ENCODE measurements around the gene EIF4B.
A peak's percentile ranks its signal among the peaks of the same experiment; 100 is the strongest.

Gene EIF4B

GRCh38 chr12:53046655-53047220 lies 40.5 kb downstream of the EIF4B start:
- TF ChIP-seq ZNF274 (IDR thresholded peaks at IDR 0.05; ENCODE audit: low read depth, low read length) = no peak
- no peak for TF ChIP-seq YY1 (IDR thresholded peaks at IDR 0.05; ENCODE audit: insufficient read depth, insufficient read length)
- TF ChIP-seq SUZ12 (IDR thresholded peaks at IDR 0.05; ENCODE audit: extremely low read depth, insufficient read depth, insufficient read length) = no peak
- Histone ChIP-seq H3K36me3 (ENCODE audit: insufficient read depth, insufficient read length, low read length) (peaks cover 20% of the 10 kb centered on the region), H3K27me3 (ENCODE audit: insufficient read depth, insufficient read length) (no peaks in the 10 kb centered on the region), H3K4me3 (ENCODE audit: insufficient read length, low read depth) (peak overlapping the region; percentile 83), H3K9ac (ENCODE audit: insufficient read length, low read depth) (peak overlapping the region; percentile 96), H3K9me3 (ENCODE audit: insufficient read depth, low read length) (no peaks in the 10 kb centered on the region), H3K4me1 (ENCODE audit: insufficient read depth, insufficient read length) (peaks cover 49% of the 10 kb centered on the region)
- no peak for DNase-seq (ENCODE audit: low read depth, low spot score)

DNA sequence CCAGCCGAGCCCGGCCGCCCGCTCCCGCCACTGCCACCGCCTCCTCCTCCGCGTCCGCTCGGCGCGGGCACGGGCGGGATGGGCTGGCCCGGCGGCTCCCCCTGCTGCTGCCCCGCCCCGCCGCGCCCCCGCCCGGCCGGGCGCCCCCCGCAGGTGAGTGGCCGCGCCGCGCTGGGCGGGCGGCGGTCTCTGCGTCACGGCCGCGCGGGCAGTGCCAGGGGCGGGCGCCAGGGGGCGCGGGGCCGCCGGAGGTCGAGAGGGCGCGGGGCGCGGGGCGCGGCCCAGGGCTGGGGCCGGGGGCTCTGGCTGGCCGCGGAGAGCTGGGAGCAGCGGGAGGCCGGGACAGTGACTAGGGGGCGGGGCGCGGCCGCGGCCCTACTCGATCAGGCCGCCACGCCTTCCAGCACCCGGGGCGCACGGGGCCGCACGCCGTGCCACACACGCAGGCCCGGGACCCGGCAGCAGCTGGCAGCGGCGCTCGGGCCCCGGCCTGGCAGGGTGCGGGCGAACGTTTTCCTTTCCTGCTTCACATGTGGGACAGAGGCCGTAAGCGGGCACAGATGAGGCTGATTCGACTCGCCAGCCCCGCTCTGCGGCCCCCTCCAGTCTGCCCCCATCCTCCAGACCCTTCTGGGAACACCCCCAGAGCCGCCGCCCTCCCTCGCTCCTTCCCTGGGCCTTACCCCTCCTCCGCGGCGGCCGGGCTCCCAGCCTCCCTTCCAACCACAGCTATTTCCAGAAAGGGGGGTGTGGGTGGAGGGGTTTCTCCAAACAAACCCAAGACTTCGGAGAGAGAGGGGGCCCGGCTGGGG lies 41.2 kb downstream of the EIF4B start:
- H3K36me3 ChIP-seq (ENCODE audit: insufficient read depth, insufficient read length, low read length) = peaks cover 18% of the 10 kb centered on the region
- H3K9ac ChIP-seq (ENCODE audit: insufficient read length, low read depth) = peak overlapping the region; percentile 59
- TF ChIP-seq SUZ12 (IDR thresholded peaks at IDR 0.05; ENCODE audit: extremely low read depth, insufficient read depth, insufficient read length) (no peak), YY1 (IDR thresholded peaks at IDR 0.05; ENCODE audit: insufficient read depth, insufficient read length) (no peak), ZNF274 (IDR thresholded peaks at IDR 0.05; ENCODE audit: low read depth, low read length) (no peak)
- no peaks in the 10 kb centered on the region for H3K27me3 ChIP-seq (ENCODE audit: insufficient read depth, insufficient read length)
- H3K9me3 ChIP-seq (ENCODE audit: insufficient read depth, low read length) = no peaks in the 10 kb centered on the region
- H3K4me1 ChIP-seq (ENCODE audit: insufficient read depth, insufficient read length) = peaks cover 54% of the 10 kb centered on the region
- DNase-seq (ENCODE audit: low read depth, low spot score) = no peak
- peak overlapping the region; percentile 83 for H3K4me3 ChIP-seq (ENCODE audit: insufficient read length, low read depth)

DNA sequence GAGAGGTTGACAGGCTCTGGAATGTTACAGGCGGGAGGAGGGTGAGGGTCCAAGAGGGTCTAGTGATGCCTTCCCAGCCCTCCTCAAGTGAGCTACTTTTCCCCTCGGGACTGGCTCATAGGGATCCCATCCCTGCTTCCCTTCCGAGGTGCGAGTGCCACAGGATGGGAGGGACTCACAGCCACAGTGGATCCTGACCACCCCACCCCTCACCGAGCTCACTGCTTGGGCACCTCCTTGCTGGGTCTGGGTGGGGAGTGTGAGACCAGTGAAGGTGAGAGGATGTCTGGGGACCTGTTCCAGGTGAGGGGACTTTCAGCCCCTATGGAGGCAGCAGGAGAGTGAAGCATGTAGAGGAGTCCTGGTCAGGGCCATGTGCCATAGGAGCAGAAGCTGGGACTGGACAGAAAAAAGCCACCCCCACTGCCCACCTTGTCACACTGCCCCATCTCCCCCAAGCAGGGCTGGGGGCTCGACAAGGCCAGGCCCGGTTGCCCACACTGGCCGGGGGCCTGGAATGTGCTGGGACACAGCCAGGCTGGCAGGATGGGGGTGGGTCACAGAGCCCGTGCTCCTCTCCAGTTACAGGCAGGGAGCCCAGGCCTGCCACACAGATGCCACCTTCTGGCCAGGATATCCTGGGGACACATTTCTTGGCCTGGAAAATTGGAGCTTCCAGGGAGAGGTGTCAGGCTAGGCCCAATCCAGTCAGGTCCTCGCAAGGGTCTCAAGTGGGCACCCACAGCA lies 42.0 kb downstream of the EIF4B start:
- no peak for TF ChIP-seq SUZ12 (IDR thresholded peaks at IDR 0.05; ENCODE audit: extremely low read depth, insufficient read depth, insufficient read length)
- TF ChIP-seq ZNF274 (IDR thresholded peaks at IDR 0.05; ENCODE audit: low read depth, low read length) = no peak
- peaks cover 55% of the 10 kb centered on the region for H3K4me1 ChIP-seq (ENCODE audit: insufficient read depth, insufficient read length)
- peak overlapping the region; percentile 63 for H3K9ac ChIP-seq (ENCODE audit: insufficient read length, low read depth)

DNA sequence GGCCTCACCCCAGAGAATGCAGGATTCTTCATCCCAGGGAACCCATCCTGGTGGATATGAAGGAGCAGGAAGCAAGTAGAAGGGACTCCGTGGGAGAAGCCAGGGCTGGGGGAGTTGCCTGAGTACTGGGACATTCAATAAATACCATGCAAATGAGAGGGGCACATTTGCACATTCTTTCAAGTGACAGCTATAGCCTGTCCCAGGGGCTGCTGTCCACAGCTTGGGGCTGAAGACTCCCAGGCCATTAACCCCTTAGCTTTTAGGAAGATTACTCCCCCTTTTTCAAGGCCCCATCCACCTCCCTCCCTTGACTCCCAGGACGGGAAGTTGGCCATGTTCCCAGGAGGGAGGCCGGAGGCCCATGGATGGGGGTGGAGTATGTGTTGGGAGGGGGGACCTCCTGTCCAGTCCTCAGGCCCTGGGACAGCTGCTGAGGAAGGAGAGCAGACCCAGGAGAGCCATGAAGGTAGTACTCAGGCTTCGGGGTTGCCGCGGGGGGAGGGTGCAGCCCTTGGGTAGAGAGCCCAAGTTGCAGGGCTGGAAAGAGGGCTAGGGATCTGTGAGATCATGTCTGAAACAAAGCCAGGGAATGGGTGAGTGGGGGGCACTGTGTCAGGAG lies 42.6 kb downstream of the EIF4B start:
- peaks cover 55% of the 10 kb centered on the region for H3K4me1 ChIP-seq (ENCODE audit: insufficient read depth, insufficient read length)
- H3K9me3 ChIP-seq (ENCODE audit: insufficient read depth, low read length) = no peaks in the 10 kb centered on the region
- H3K36me3 ChIP-seq (ENCODE audit: insufficient read depth, insufficient read length, low read length) = peaks cover 13% of the 10 kb centered on the region
- peak overlapping the region; percentile 67 for H3K9ac ChIP-seq (ENCODE audit: insufficient read length, low read depth)
- H3K27me3 ChIP-seq (ENCODE audit: insufficient read depth, insufficient read length) = no peaks in the 10 kb centered on the region
- peak; percentile 74 for DNase-seq (ENCODE audit: low read depth, low spot score)
- no peak for TF ChIP-seq ZNF274 (IDR thresholded peaks at IDR 0.05; ENCODE audit: low read depth, low read length)
- TF ChIP-seq SUZ12 (IDR thresholded peaks at IDR 0.05; ENCODE audit: extremely low read depth, insufficient read depth, insufficient read length) = no peak
- no peak for TF ChIP-seq YY1 (IDR thresholded peaks at IDR 0.05; ENCODE audit: insufficient read depth, insufficient read length)
- no peak overlapping the region for H3K4me3 ChIP-seq (ENCODE audit: insufficient read length, low read depth)

More for the DNA sequence above, 42.0 kb downstream of the EIF4B start:
- Histone ChIP-seq H3K9me3 (ENCODE audit: insufficient read depth, low read length) (no peaks in the 10 kb centered on the region), H3K4me3 (ENCODE audit: insufficient read length, low read depth) (no peak overlapping the region), H3K27me3 (ENCODE audit: insufficient read depth, insufficient read length) (no peaks in the 10 kb centered on the region), H3K36me3 (ENCODE audit: insufficient read depth, insufficient read length, low read length) (peaks cover 16% of the 10 kb centered on the region)
- no peak for DNase-seq (ENCODE audit: low read depth, low spot score)

DNA sequence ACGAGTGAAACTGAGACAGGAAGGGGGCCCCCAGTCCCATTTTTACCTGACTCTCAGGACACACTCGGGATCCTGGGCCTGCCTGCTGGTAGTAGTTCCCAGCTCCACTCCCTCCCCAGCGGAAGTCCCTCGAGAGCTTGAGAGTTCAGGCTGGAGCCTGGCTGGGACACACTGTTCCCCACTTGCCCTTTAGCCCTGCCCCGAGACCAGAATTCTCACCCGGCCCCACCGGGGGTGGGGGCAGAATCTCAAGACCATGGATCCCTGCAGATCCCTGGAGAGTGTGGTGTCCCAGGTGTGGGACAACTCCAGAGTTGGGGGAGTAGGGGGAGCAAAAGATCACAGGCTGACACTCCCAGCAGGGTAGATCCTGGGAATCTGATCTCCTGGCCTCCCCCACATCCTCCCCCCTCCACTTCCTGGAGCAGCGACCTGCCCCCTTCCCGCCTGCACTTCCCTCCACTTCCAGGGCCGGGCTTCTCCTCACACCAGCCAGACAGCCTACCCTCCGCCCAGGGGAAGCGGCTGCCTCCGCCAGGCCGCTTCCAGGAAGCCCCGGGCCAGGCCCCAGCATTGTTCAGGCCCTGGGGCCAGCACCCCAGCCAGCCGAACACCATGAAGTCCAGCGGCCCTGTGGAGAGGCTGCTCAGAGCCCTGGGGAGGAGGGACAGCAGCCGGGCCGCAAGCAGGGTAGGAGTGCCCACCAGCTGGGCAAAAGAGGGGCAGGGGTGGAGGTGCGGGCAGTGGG lies 43.5 kb downstream of the EIF4B start, which contains the start of gene TNS2:
Gene TNS2, plus strand, starts transcription at position 495 of the 748 bp plus-strand sequence. Its CDS starts 121 bp downstream, at position 616.
- TF ChIP-seq SUZ12 (IDR thresholded peaks at IDR 0.05; ENCODE audit: extremely low read depth, insufficient read depth, insufficient read length) (no peak), ZNF274 (IDR thresholded peaks at IDR 0.05; ENCODE audit: low read depth, low read length) (no peak), YY1 (IDR thresholded peaks at IDR 0.05; ENCODE audit: insufficient read depth, insufficient read length) (no peak)
- Histone ChIP-seq H3K9me3 (ENCODE audit: insufficient read depth, low read length) (no peaks in the 10 kb centered on the region), H3K4me1 (ENCODE audit: insufficient read depth, insufficient read length) (peaks cover 53% of the 10 kb centered on the region), H3K9ac (ENCODE audit: insufficient read length, low read depth) (peak within 1 kb of the TSS; percentile 67), H3K4me3 (ENCODE audit: insufficient read length, low read depth) (no peak within 1 kb of the TSS), H3K27me3 (ENCODE audit: insufficient read depth, insufficient read length) (no peaks in the 10 kb centered on the region), H3K36me3 (ENCODE audit: insufficient read depth, insufficient read length, low read length) (peaks cover 8% of the 10 kb centered on the region)
- DNase-seq (ENCODE audit: low read depth, low spot score) = no peak

- Histone ChIP-seq H3K9ac (ENCODE audit: insufficient read length, low read depth) (peak overlapping the region; percentile 67), H3K27me3 (ENCODE audit: insufficient read depth, insufficient read length) (no peaks in the 10 kb centered on the region), H3K4me1 (ENCODE audit: insufficient read depth, insufficient read length) (peaks cover 51% of the 10 kb centered on the region), H3K4me3 (ENCODE audit: insufficient read length, low read depth) (no peak overlapping the region), H3K9me3 (ENCODE audit: insufficient read depth, low read length) (no peaks in the 10 kb centered on the region), H3K36me3 (ENCODE audit: insufficient read depth, insufficient read length, low read length) (peaks cover 8% of the 10 kb centered on the region)
- TF ChIP-seq ZNF274 (IDR thresholded peaks at IDR 0.05; ENCODE audit: low read depth, low read length) = no peak
- TF ChIP-seq SUZ12 (IDR thresholded peaks at IDR 0.05; ENCODE audit: extremely low read depth, insufficient read depth, insufficient read length) = no peak
- TF ChIP-seq YY1 (IDR thresholded peaks at IDR 0.05; ENCODE audit: insufficient read depth, insufficient read length) = no peak
- no peak for DNase-seq (ENCODE audit: low read depth, low spot score)
These were observed 44.3 kb downstream of the EIF4B start for GRCh38 chr12:53050426-53051057.

Measured in NT2/D1 (cell line).